Neuronal stem cell (in vitro differentiated cells): ENCODE data around the gene MTA3.

Source experiments
- DNase-seq: peaks from one replicate; pipeline ENCODE4 v3.0.0-alpha.2; 2013; ENCODE audit warnings: low spot score
- H2AFZ ChIP-seq: one replicate; pipeline ENCODE4 v1.6.1; 2013; ENCODE audit warnings: mild to moderate bottlenecking, low read length, inconsistent platforms
- H2AK5ac ChIP-seq: 2 replicates; pipeline ENCODE4 v1.6.1; 2013; ENCODE audit warnings: low read depth, mild to moderate bottlenecking, inconsistent platforms, low read length, moderate library complexity, mixed read lengths
- H2BK120ac ChIP-seq: 2 replicates; pipeline ENCODE4 v1.6.1; 2013; ENCODE audit warnings: low read depth, mild to moderate bottlenecking, inconsistent platforms, low read length, moderate library complexity, mixed read lengths
- H2BK12ac ChIP-seq: one replicate; pipeline ENCODE4 v1.6.1; 2013; ENCODE audit warnings: low read length, inconsistent platforms
- H2BK15ac ChIP-seq: 2 replicates; pipeline ENCODE4 v1.6.1; 2013; ENCODE audit warnings: mild to moderate bottlenecking, low read length, inconsistent platforms, mixed read lengths
- H2BK5ac ChIP-seq: one replicate; pipeline ENCODE4 v1.6.1; 2013; ENCODE audit warnings: inconsistent platforms, mild to moderate bottlenecking, low read length, moderate library complexity
- H3K14ac ChIP-seq: one replicate; pipeline ENCODE4 v1.6.1; 2013; ENCODE audit warnings: low read length, inconsistent platforms
- H3K18ac ChIP-seq: 2 replicates; pipeline ENCODE4 v1.6.1; 2013; ENCODE audit warnings: low read length, inconsistent platforms
- H3K23ac ChIP-seq: 2 replicates; pipeline ENCODE4 v1.6.1; 2013; ENCODE audit warnings: low read depth, mild to moderate bottlenecking, mixed read lengths, low read length, inconsistent platforms; ENCODE audit not compliant: poor library complexity
- H3K27ac ChIP-seq: replicated peaks from 3 replicates; pipeline ENCODE4 v1.5.1; 2013; ENCODE audit warnings: low read length, inconsistent platforms
- H3K27me3 ChIP-seq, 3 experiments: 2 replicates each; pipeline ENCODE4 v1.6.1; 2013; ENCODE audit warnings: low read length in 3 of 3, mild to moderate bottlenecking in 2 of 3, inconsistent platforms in 1 of 3, low read depth in 1 of 3, mixed read lengths in 1 of 3, moderate library complexity in 1 of 3; ENCODE audit not compliant: control insufficient read depth in 3 of 3, insufficient read depth in 3 of 3
- H3K36me3 ChIP-seq, 2 donors: replicated peaks in 1 of 2; 2 replicates each; pipeline ENCODE4 v1.6.1; 2013; ENCODE audit warnings: low read length in 2 of 2; ENCODE audit not compliant: control insufficient read depth in 2 of 2, insufficient read depth in 2 of 2
- H3K4ac ChIP-seq: 2 replicates; pipeline ENCODE4 v1.6.1; 2013; ENCODE audit warnings: inconsistent platforms, mild to moderate bottlenecking, low read length, moderate library complexity
- H3K4me1 ChIP-seq, 2 donors: 1 replicate in 1 of 2; 2 replicates in 1 of 2; pipeline ENCODE4 v1.6.1; 2013; ENCODE audit warnings: low read length in 2 of 2, low read depth in 1 of 2; ENCODE audit not compliant: control insufficient read depth in 2 of 2, insufficient read depth in 1 of 2
- H3K4me2 ChIP-seq: one replicate; pipeline ENCODE4 v1.6.1; 2013; ENCODE audit warnings: mild to moderate bottlenecking, low read length, inconsistent platforms; ENCODE audit not compliant: insufficient read depth, poor library complexity, severe bottlenecking
- H3K4me3 ChIP-seq, 2 donors: 2 replicates each; pipeline ENCODE4 v1.5.1; 2013; ENCODE audit warnings: low read length in 2 of 2, mild to moderate bottlenecking in 2 of 2, inconsistent platforms in 1 of 2, moderate library complexity in 1 of 2
- H3K79me1 ChIP-seq: one replicate; pipeline ENCODE4 v1.6.1; 2013; ENCODE audit warnings: low read depth, mild to moderate bottlenecking, inconsistent platforms, low read length, moderate library complexity
- H3K9ac ChIP-seq: one replicate; pipeline ENCODE4 v1.6.1; 2013; ENCODE audit warnings: mild to moderate bottlenecking, low read depth, low read length, inconsistent platforms; ENCODE audit not compliant: poor library complexity
- H3K9me3 ChIP-seq, 2 donors: replicated peaks in 1 of 2; 2 replicates each; pipeline versions ENCODE3 to v1.6.1; 2013; ENCODE audit warnings: low read length in 2 of 2, mild to moderate bottlenecking in 2 of 2, inconsistent platforms in 1 of 2, low read depth in 1 of 2, mixed read lengths in 1 of 2, moderate library complexity in 1 of 2; ENCODE audit not compliant: control insufficient read depth in 2 of 2, insufficient read depth in 1 of 2
- H4K8ac ChIP-seq: one replicate; pipeline ENCODE4 v1.6.1; 2013; ENCODE audit warnings: low read depth, mild to moderate bottlenecking, inconsistent platforms, low read length, moderate library complexity
- H4K91ac ChIP-seq: one replicate; pipeline ENCODE4 v1.6.1; 2013; ENCODE audit warnings: low read length, low read depth, mild to moderate bottlenecking, inconsistent platforms; ENCODE audit not compliant: poor library complexity
- WGBS, 2 donors: extraction: QIAGEN DNeasy Blood & Tissue Kit; methylation state at CpG; one replicate each; pipeline ENCODE4 v1.1.7; 2013; ENCODE audit warnings: missing lambda C conversion rate in 2 of 2, mixed read lengths in 1 of 2; ENCODE audit not compliant: insufficient read length in 2 of 2, insufficient replicate concordance in 1 of 2; ENCODE audit errors: extremely low coverage in 2 of 2; 5-methylcytosine and 5-hydroxymethylcytosine counted together

MTA3 gene

DNA sequence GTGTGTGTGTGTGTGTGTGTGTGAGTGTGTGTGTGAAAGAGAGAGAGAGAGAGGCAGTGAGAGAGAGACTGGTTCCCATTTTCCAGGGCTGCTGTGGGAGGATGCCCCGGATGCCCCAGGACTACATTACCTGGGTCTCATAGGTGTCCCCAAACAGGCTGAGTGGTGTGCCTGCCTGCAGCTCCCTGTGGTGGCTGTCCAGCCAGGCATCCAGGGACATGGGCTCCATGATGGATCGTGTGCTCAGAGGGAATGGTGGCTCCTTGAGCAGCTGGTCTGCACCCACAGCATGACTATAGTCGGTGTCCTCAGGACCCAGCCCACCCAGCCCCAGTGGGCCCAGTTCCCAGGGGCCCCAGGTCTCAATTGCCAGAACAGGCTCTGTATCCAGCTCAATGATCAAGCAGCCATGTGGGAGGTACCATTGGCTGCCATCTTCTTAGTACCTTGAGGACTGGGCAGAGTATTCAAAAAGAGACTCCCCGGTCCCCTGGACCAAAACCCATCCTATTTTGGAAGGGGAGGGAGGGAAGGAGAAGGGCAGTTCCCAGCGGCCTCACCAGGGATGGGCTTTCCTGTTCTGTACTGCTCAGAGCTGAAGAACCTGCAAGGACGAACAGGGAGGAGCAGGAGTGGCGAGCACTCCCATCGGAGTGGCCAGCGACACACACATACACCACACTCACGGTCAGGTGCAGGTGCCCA, 201.3 kb downstream of the MTA3 start:
- DNase-seq = no peak
- Histone ChIP-seq H3K4me3 (no peak overlapping the region), H2AFZ (peak overlapping the region; percentile 49), H3K4ac (peak overlapping the region; percentile 23), H2BK12ac (peak overlapping the region; percentile 58), H3K9ac (peak overlapping the region; percentile 60), H4K8ac (peak overlapping the region; percentile 82), H3K4me1 (no peaks in the 10 kb centered on the region), H2BK120ac (no peak overlapping the region), H2BK5ac (peak overlapping the region; percentile 75), H3K4me2 (no peak overlapping the region), H4K91ac (no peak overlapping the region), H2AK5ac (peak overlapping the region; percentile 92), H3K9me3 (no peaks in the 10 kb centered on the region), H3K79me1 (peaks cover 2% of the 10 kb centered on the region), H3K18ac (peak overlapping the region; percentile 83), H3K14ac (no peak overlapping the region), H3K23ac (no peak overlapping the region), H2BK15ac (no peak overlapping the region), H3K27me3 (no peaks in the 10 kb centered on the region), H3K36me3 (no peaks in the 10 kb centered on the region), H3K27ac (no peak overlapping the region)
- no CpG with 5 or more reads among the region's 10 CpGs for WGBS, 2 donors

DNA sequence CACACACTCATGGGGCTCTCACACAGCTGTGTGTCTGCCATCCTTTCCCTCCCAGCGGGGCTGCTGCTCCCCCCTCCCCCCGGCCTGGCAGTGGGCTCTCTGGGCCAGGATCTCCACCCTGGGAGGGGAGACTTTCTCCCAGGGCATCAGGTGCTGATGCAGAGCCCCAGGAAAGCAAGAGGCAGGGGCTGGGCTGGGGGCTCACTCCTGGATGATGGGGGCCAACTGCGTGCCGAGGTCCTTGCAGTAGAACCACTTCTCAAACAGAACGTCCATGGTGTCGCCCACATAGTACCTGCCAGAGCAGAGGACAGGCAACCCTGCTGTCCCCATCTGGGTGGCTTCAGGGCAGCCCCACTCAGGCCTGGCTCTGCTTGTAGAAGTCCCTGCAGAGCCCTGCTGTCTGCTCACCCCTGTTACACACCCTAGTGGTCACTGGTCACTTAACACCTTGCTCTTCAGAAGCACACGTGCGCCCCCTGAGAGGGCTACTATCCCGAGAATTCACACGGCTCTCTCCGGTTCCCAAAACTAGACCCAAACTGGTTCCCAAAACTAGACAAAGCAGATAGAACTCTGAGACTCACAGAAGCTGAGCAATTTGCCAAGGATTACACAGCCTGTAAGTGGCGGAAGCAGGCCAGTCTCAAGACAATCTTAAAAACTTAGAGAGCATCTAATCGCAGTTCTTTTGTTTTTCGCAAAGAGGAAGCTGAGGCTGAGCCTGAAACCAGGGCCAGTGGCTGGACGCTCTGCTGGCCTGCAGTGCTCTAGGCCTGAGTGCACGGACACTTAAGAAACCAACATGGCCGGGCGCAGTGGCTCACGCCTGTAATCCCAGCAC, 202.1 kb downstream of the MTA3 start:
- H3K9ac ChIP-seq = peak overlapping the region; percentile 60
- no peak overlapping the region for H4K8ac ChIP-seq

DNA sequence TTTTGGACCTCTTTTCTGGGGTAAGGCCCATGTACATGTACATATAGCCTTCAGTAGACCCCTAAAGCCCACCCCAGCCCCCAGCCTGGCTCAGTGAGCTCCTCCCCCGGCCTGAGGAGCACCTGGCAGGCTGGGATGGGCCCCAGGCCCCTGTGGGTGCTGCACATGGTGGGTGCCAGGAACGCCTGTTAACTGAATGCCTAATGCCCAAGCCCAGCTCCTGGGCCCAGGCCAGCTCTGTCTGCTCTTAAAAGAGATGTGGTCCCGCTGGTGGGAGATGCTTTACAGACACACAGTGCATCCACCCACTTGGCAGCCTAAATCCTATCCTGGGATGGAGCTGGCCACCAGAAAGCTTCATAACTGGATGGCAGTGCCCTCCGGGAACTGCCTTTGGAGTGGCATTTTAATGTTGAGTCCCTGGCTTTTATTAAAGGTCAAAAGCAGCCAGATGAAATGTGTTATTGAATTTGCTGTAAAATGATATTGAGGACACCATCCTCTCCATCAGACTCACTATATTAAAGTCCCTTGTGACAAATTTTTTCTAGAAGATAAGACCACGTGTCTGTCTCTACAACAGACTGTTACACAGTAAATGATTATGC, 203.2 kb downstream of the MTA3 start:
- no peak overlapping the region for H4K8ac ChIP-seq
- no peak overlapping the region for H3K18ac ChIP-seq
- no peaks in the 10 kb centered on the region for H3K27me3 ChIP-seq
- no peak overlapping the region for H3K27ac ChIP-seq
- no peaks in the 10 kb centered on the region for H3K4me1 ChIP-seq
- H2BK15ac ChIP-seq = no peak overlapping the region
- H3K14ac ChIP-seq = no peak overlapping the region
- no peak overlapping the region for H3K23ac ChIP-seq
- H4K91ac ChIP-seq = no peak overlapping the region
- no peak for DNase-seq
- no peak overlapping the region for H2BK5ac ChIP-seq
- no peak overlapping the region for H3K9ac ChIP-seq
- H3K9me3 ChIP-seq = no peaks in the 10 kb centered on the region
- no peak overlapping the region for H2AK5ac ChIP-seq
- H2BK12ac ChIP-seq = no peak overlapping the region
- H3K4ac ChIP-seq = no peak overlapping the region
- H2AFZ ChIP-seq = no peak overlapping the region
- WGBS, 2 donors = no CpG with 5 or more reads among the region's 5 CpGs
- no peak overlapping the region for H2BK120ac ChIP-seq
- H3K36me3 ChIP-seq = no peaks in the 10 kb centered on the region
- peaks cover 2% of the 10 kb centered on the region for H3K79me1 ChIP-seq
- H3K4me2 ChIP-seq = no peak overlapping the region
- H3K4me3 ChIP-seq = no peak overlapping the region

More for the DNA sequence above, 202.1 kb downstream of the MTA3 start:
- H3K18ac ChIP-seq = peak overlapping the region; percentile 83
- H3K27ac ChIP-seq = no peak overlapping the region
- peak overlapping the region; percentile 58 for H2BK12ac ChIP-seq
- H2BK120ac ChIP-seq = no peak overlapping the region
- WGBS, 2 donors = no CpG with 5 or more reads among the region's 19 CpGs
- peak overlapping the region; percentile 80 for H3K23ac ChIP-seq
- peak; percentile 45 for DNase-seq
- H3K27me3 ChIP-seq = no peaks in the 10 kb centered on the region
- H3K9me3 ChIP-seq = no peaks in the 10 kb centered on the region
- H3K79me1 ChIP-seq = peaks cover 2% of the 10 kb centered on the region
- H3K36me3 ChIP-seq = no peaks in the 10 kb centered on the region
- no peak overlapping the region for H3K4me3 ChIP-seq
- H2AFZ ChIP-seq = peak overlapping the region; percentile 49
- H3K14ac ChIP-seq = no peak overlapping the region
- H2BK15ac ChIP-seq = no peak overlapping the region
- H3K4me2 ChIP-seq = no peak overlapping the region
- H2AK5ac ChIP-seq = peak overlapping the region; percentile 92
- H3K4me1 ChIP-seq = no peaks in the 10 kb centered on the region
- no peak overlapping the region for H3K4ac ChIP-seq
- H4K91ac ChIP-seq = no peak overlapping the region
- H2BK5ac ChIP-seq = peak overlapping the region; percentile 75

DNA sequence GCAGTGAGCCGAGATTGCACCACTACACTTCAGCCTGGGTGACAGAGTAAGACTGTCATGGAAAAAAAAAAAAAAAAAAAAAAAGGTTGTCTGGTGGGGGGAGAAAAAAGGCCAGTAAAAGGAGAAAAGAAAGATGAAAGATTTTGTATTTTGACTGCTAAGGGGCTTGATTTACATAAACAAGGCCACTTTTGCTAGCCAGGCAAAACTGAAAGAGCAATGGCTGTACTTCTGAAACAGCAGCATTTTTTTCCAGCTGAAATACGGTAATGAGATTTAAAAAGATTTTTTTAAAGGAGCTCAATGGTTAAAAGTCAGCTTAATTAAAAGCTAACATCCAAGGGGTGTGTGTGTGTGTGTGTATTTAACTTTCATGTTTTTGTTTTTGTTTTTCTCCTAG, 206.8 kb downstream of the MTA3 start:
- Histone ChIP-seq H2BK120ac (no peak overlapping the region), H3K4me2 (no peak overlapping the region), H3K36me3 (no peaks in the 10 kb centered on the region), H3K4ac (no peak overlapping the region), H2AFZ (no peak overlapping the region), H2BK12ac (no peak overlapping the region), H3K4me3 (no peak overlapping the region), H2BK5ac (no peak overlapping the region), H3K79me1 (no peaks in the 10 kb centered on the region), H4K8ac (no peak overlapping the region), H3K9me3 (peaks cover 0 to 9% of the 10 kb centered on the region in 2 donors), H2BK15ac (no peak overlapping the region), H3K27ac (no peak overlapping the region), H3K14ac (no peak overlapping the region), H2AK5ac (no peak overlapping the region), H4K91ac (no peak overlapping the region), H3K18ac (no peak overlapping the region), H3K4me1 (no peaks in the 10 kb centered on the region), H3K23ac (no peak overlapping the region), H3K9ac (no peak overlapping the region), H3K27me3 (no peaks in the 10 kb centered on the region)
- no peak for DNase-seq
- WGBS, 2 donors = no CpG with 5 or more reads among the region's 2 CpGs
